Upper lobe of left lung (tissue), 4 donors: ENCODE results near the gene EXPH5.

Experiments used
- CTCF ChIP-seq, 6 experiments: fragments of 450-650 bp in 4 of 6; fragments of 200-600 bp in 2 of 6; sonication (generic) in 2 of 6; IDR thresholded peaks; one replicate each; pipeline ENCODE4 v1.5.1; 2016 to 2019; ENCODE audit warnings: antibody characterized with exemption in 6 of 6
- POLR2A ChIP-seq, 4 donors: fragments of 450-650 bp; IDR thresholded peaks; one replicate each; pipeline ENCODE4 v1.5.1; 2016 to 2017; ENCODE audit warnings: antibody characterized with exemption in 4 of 4, mild to moderate bottlenecking in 2 of 4

GRCh38 chr11:108495326-108495725 lies 98.2 kb downstream of the EXPH5 start:
- TF ChIP-seq CTCF (IDR thresholded peaks at IDR 0.05) (no peak), POLR2A (IDR thresholded peaks at IDR 0.05) (no peak)
